ENCODE results near the gene TMEM214.
"Not testable (repeated sequence)": the region's sequence is repeated elsewhere in the genome, so short reads cannot be mapped to it uniquely, and the experiment has no call there.

Gene TMEM214

GRCh38 chr2:27074738-27075565 is 42.2 kb downstream of the TMEM214 start:
- no peak for DNase-seq (ENCODE audit: low read depth)
- no peak overlapping the region for H3K4me3 ChIP-seq (ENCODE audit: low read depth, low read length)
- in situ Hi-C loops (cut with HindIII; ENCODE audit: low sequenced_read_pairs), result no loop called here
- TF ChIP-seq, protein P1, sequence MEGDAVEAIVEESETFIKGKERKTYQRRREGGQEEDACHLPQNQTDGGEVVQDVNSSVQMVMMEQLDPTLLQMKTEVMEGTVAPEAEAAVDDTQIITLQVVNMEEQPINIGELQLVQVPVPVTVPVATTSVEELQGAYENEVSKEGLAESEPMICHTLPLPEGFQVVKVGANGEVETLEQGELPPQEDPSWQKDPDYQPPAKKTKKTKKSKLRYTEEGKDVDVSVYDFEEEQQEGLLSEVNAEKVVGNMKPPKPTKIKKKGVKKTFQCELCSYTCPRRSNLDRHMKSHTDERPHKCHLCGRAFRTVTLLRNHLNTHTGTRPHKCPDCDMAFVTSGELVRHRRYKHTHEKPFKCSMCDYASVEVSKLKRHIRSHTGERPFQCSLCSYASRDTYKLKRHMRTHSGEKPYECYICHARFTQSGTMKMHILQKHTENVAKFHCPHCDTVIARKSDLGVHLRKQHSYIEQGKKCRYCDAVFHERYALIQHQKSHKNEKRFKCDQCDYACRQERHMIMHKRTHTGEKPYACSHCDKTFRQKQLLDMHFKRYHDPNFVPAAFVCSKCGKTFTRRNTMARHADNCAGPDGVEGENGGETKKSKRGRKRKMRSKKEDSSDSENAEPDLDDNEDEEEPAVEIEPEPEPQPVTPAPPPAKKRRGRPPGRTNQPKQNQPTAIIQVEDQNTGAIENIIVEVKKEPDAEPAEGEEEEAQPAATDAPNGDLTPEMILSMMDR (IDR thresholded peaks at IDR 0.05; ENCODE audit: low read depth, low read length, missing control alignments), result no peak

- DNase-seq (ENCODE audit: low read depth); H3K4me3 ChIP-seq (ENCODE audit: low read depth, low read length); in situ Hi-C loops (cut with HindIII; ENCODE audit: low sequenced_read_pairs): not testable (repeated sequence)
Measured at GRCh38 chr2:27075566-27075871, 42.8 kb downstream of the TMEM214 start.

DNA sequence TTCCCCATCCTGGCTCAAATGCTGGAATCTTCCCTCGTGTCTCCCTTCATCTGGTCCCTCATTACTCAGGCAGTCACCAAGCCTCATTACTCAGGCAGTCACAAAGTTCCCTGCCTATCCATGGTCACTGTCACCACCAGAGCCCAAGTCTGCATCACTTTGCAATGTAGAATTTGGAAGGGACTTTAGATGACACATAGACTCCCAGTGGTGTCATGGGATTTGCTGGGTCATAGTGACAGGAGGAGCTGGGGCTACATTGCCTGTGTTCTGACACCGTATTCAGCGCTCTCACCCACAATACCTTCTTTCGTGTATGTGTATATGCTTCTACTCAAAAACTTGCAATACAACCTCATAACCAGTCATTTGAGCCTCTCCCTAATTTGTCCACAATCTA is 43.6 kb downstream of the TMEM214 start:
- H3K4me3 ChIP-seq (ENCODE audit: low read depth, low read length), result no peak overlapping the region
- in situ Hi-C loops (cut with HindIII; ENCODE audit: low sequenced_read_pairs), result no loop called here
- no peak for DNase-seq (ENCODE audit: low read depth)
- TF ChIP-seq, protein P1 (IDR thresholded peaks at IDR 0.05; ENCODE audit: low read depth, low read length, missing control alignments), result no peak

- DNase-seq (ENCODE audit: low read depth), result no peak
- H3K4me3 ChIP-seq (ENCODE audit: low read depth, low read length), result no peak overlapping the region
- TF ChIP-seq, protein P1 (IDR thresholded peaks at IDR 0.05; ENCODE audit: low read depth, low read length, missing control alignments), result no peak
- in situ Hi-C loops (cut with HindIII; ENCODE audit: low sequenced_read_pairs), result no loop called here
Measured at GRCh38 chr2:27077231-27077630, 44.5 kb downstream of the TMEM214 start.

DNA sequence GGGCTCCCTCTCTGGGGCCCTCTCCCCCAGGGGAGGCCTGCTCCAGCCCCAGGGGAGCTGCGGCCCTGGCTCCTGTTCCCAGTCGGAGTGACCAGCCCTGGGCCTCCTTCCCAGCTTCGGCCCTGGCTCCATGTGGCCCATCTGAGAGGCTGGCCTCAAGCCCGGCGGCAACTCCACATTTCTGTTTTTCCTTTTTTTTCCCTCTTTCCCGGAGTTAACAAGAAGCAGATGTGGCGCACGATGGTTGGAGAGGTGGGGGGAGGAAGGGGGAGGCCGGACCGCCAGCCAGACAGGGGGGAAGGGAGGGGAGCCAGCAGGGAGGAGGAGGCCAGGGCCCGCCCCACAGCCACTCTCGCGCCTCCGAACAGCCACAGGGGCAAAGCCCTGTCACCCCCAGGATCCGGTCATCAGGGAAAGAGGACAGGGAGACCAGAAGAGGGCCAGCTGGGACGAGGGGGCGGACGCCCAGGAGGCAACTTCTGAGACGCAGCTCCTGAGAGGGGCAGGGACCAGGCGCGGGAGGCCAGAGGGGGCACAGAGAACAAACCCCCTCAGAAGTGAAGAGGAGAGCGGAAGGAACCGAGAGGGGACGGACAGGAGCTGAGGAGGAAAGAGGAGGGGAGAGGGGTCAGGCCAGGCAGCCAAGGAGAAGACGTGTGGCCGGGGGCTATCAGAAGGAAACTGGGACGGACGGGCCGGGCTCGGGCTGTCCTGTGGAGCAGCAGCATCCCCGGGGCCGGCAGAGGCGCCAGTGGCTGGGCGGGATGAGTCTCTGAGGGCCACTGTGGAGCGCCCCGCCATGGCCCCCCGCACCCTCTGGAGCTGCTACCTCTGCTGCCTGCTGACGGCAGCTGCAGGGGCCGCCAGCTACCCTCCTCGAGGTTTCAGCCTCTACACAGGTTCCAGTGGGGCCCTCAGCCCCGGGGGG is 45.8 kb downstream of the TMEM214 start, which contains the start of gene EMILIN1:
TSS of gene EMILIN1 (plus strand) at position 349 of the 928 bp plus-strand sequence. CDS start at position 800, 451 bp downstream.
- peak within 1 kb of the TSS; percentile 63 for H3K4me3 ChIP-seq (ENCODE audit: low read depth, low read length)
- in situ Hi-C loops (cut with HindIII; ENCODE audit: low sequenced_read_pairs), result no loop called here
- DNase-seq (ENCODE audit: low read depth), result peak; percentile 94
- TF ChIP-seq, protein P1 (IDR thresholded peaks at IDR 0.05; ENCODE audit: low read depth, low read length, missing control alignments), result no peak

DNA sequence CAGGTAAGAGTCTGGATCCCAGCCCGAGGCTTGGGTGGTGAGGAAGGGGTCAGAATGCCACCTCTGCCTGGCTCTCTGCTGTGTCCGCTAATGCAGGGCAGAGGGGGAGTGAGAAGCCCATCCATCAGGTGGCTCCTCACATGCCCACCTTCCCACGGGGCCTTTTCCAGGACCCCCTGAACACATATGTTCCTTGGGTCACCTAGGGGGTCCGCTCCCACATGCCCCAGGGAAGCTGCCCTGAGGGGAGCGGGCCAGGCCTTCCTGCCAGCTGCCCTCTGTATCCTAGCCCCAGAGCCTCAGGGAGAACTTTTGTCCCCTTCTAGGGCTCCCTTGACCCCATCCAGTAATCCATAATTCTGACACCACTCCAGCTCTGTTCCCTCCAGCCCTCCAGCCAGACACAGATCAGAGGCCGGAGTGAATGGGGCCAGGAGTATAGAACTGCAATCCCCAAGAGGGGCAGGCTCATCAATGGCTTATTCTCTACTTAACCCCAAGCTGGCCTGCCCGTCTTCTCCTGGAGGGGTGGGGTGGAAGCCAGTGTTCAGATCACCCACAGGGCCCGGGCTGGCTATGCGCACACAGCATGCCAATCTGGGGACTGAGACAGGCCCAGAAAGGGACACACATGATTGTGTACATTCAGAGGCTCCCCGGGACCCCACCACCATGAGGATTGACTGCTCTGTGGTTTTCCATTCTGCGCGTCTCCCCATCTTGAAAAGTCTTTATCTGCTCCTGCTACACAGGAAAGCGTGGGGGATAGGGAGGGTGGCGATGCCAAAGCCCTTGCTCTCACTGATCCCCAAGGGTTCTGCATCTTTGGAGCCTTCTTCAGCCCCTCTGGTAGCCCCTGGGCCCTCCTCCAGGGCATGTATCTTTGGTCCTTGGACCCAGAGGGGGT is 46.7 kb downstream of the TMEM214 start:
- no peak for DNase-seq (ENCODE audit: low read depth)
- H3K4me3 ChIP-seq (ENCODE audit: low read depth, low read length), result peak overlapping the region; percentile 63
- in situ Hi-C loops (cut with HindIII; ENCODE audit: low sequenced_read_pairs), result no loop called here
- TF ChIP-seq, protein P1 (IDR thresholded peaks at IDR 0.05; ENCODE audit: low read depth, low read length, missing control alignments), result no peak

Data from astrocyte of the cerebellum (primary cell).